ENCODE data around the gene PKDCC.

The PKDCC gene

GRCh38 chr2:42090216-42090615, 42.4 kb downstream of the PKDCC start:
- Mint-ChIP-seq H3K27me3 (ENCODE audit: low read depth) (peaks cover 50% of the 10 kb centered on the region), H3K4me3 (no peak overlapping the region), H3K36me3 (ENCODE audit: low read depth) (no peaks in the 10 kb centered on the region), H3K4me1 (ENCODE audit: low read depth) (peaks cover 6% of the 10 kb centered on the region), H3K9me3 (no peaks in the 10 kb centered on the region), H3K27ac (no peak overlapping the region)
- no peak for DNase-seq (ENCODE audit: low spot score)

- Mint-ChIP-seq H3K27me3 (ENCODE audit: low read depth) (peaks cover 39% of the 10 kb centered on the region), H3K27ac (no peak overlapping the region), H3K36me3 (ENCODE audit: low read depth) (no peaks in the 10 kb centered on the region), H3K4me1 (ENCODE audit: low read depth) (peaks cover 4% of the 10 kb centered on the region), H3K9me3 (no peaks in the 10 kb centered on the region), H3K4me3 (no peak overlapping the region)
- no peak for DNase-seq (ENCODE audit: low spot score)
These were observed 43.9 kb downstream of the PKDCC start for GRCh38 chr2:42091671-42092070.

- peaks cover 3% of the 10 kb centered on the region for H3K4me1 Mint-ChIP-seq (ENCODE audit: low read depth)
- H3K36me3 Mint-ChIP-seq (ENCODE audit: low read depth), result no peaks in the 10 kb centered on the region
- peaks cover 38% of the 10 kb centered on the region for H3K27me3 Mint-ChIP-seq (ENCODE audit: low read depth)
- H3K27ac Mint-ChIP-seq, result no peak overlapping the region
- H3K4me3 Mint-ChIP-seq, result no peak overlapping the region
- no peaks in the 10 kb centered on the region for H3K9me3 Mint-ChIP-seq
- no peak for DNase-seq (ENCODE audit: low spot score)
These were observed 44.5 kb downstream of the PKDCC start for GRCh38 chr2:42092084-42092996.

GRCh38 chr2:42094114-42094513, 46.3 kb downstream of the PKDCC start:
- Mint-ChIP-seq H3K4me3 (no peak overlapping the region), H3K27me3 (ENCODE audit: low read depth) (peaks cover 38% of the 10 kb centered on the region), H3K4me1 (ENCODE audit: low read depth) (peaks cover 17% of the 10 kb centered on the region), H3K9me3 (no peaks in the 10 kb centered on the region), H3K27ac (no peak overlapping the region), H3K36me3 (ENCODE audit: low read depth) (no peaks in the 10 kb centered on the region)
- DNase-seq (ENCODE audit: low spot score), result no peak

GRCh38 chr2:42095923-42096408, 48.1 kb downstream of the PKDCC start:
- peaks cover 8% of the 10 kb centered on the region for H3K9me3 Mint-ChIP-seq
- DNase-seq (ENCODE audit: low spot score), result peak; percentile 36

GRCh38 chr2:42096869-42097591, 49.2 kb downstream of the PKDCC start:
- no peak for DNase-seq (ENCODE audit: low spot score)
- Mint-ChIP-seq H3K9me3 (peaks cover 8% of the 10 kb centered on the region), H3K27ac (no peak overlapping the region), H3K27me3 (ENCODE audit: low read depth) (peaks cover 20% of the 10 kb centered on the region), H3K4me1 (ENCODE audit: low read depth) (peaks cover 37% of the 10 kb centered on the region), H3K4me3 (no peak overlapping the region), H3K36me3 (ENCODE audit: low read depth) (peaks cover 9% of the 10 kb centered on the region)

More at GRCh38 chr2:42095923-42096408, 48.1 kb downstream of the PKDCC start:
- H3K4me3 Mint-ChIP-seq, result no peak overlapping the region
- peaks cover 28% of the 10 kb centered on the region for H3K27me3 Mint-ChIP-seq (ENCODE audit: low read depth)
- peaks cover 9% of the 10 kb centered on the region for H3K36me3 Mint-ChIP-seq (ENCODE audit: low read depth)
- H3K27ac Mint-ChIP-seq, result no peak overlapping the region
- peaks cover 32% of the 10 kb centered on the region for H3K4me1 Mint-ChIP-seq (ENCODE audit: low read depth)

GRCh38 chr2:42098571-42099437, 51.0 kb downstream of the PKDCC start:
- peak overlapping the region; percentile 10 for H3K4me3 Mint-ChIP-seq
- peaks cover 8% of the 10 kb centered on the region for H3K9me3 Mint-ChIP-seq
- H3K4me1 Mint-ChIP-seq (ENCODE audit: low read depth), result peaks cover 50% of the 10 kb centered on the region
- DNase-seq (ENCODE audit: low spot score), result no peak
- peak overlapping the region; percentile 67 for H3K27ac Mint-ChIP-seq
- H3K36me3 Mint-ChIP-seq (ENCODE audit: low read depth), result peaks cover 9% of the 10 kb centered on the region
- H3K27me3 Mint-ChIP-seq (ENCODE audit: low read depth), result peaks cover 6% of the 10 kb centered on the region

- no peak for DNase-seq (ENCODE audit: low spot score)
These were observed 51.8 kb downstream of the PKDCC start for GRCh38 chr2:42099438-42100173.

GRCh38 chr2:42100683-42101205, 52.9 kb downstream of the PKDCC start:
- H3K27ac Mint-ChIP-seq, result peak overlapping the region; percentile 52
- peaks cover 9% of the 10 kb centered on the region for H3K36me3 Mint-ChIP-seq (ENCODE audit: low read depth)
- H3K4me1 Mint-ChIP-seq (ENCODE audit: low read depth), result peaks cover 69% of the 10 kb centered on the region
- H3K9me3 Mint-ChIP-seq, result peaks cover 8% of the 10 kb centered on the region
- no peak for DNase-seq (ENCODE audit: low spot score)
- H3K4me3 Mint-ChIP-seq, result peak overlapping the region; percentile 10
- H3K27me3 Mint-ChIP-seq (ENCODE audit: low read depth), result no peaks in the 10 kb centered on the region

More at GRCh38 chr2:42099438-42100173, 51.8 kb downstream of the PKDCC start:
- peak overlapping the region; percentile 67 for H3K27ac Mint-ChIP-seq
- peaks cover 58% of the 10 kb centered on the region for H3K4me1 Mint-ChIP-seq (ENCODE audit: low read depth)
- no peaks in the 10 kb centered on the region for H3K27me3 Mint-ChIP-seq (ENCODE audit: low read depth)
- peak overlapping the region; percentile 10 for H3K4me3 Mint-ChIP-seq
- peaks cover 9% of the 10 kb centered on the region for H3K36me3 Mint-ChIP-seq (ENCODE audit: low read depth)
- peaks cover 8% of the 10 kb centered on the region for H3K9me3 Mint-ChIP-seq

- no peak for DNase-seq (ENCODE audit: low spot score)
- Mint-ChIP-seq H3K4me3 (peak overlapping the region; percentile 67), H3K36me3 (ENCODE audit: low read depth) (peaks cover 9% of the 10 kb centered on the region), H3K27me3 (ENCODE audit: low read depth) (no peaks in the 10 kb centered on the region), H3K9me3 (peaks cover 8% of the 10 kb centered on the region), H3K4me1 (ENCODE audit: low read depth) (peaks cover 67% of the 10 kb centered on the region), H3K27ac (peak overlapping the region; percentile 92)
These were observed 53.6 kb downstream of the PKDCC start for GRCh38 chr2:42101206-42102023.

- H3K27me3 Mint-ChIP-seq (ENCODE audit: low read depth), result no peaks in the 10 kb centered on the region
- H3K36me3 Mint-ChIP-seq (ENCODE audit: low read depth), result peaks cover 9% of the 10 kb centered on the region
- H3K4me3 Mint-ChIP-seq, result peak overlapping the region; percentile 67
- H3K9me3 Mint-ChIP-seq, result peaks cover 8% of the 10 kb centered on the region
- H3K4me1 Mint-ChIP-seq (ENCODE audit: low read depth), result peaks cover 67% of the 10 kb centered on the region
- H3K27ac Mint-ChIP-seq, result peak overlapping the region; percentile 92
- DNase-seq (ENCODE audit: low spot score), result peak; percentile 85
These were observed 54.3 kb downstream of the PKDCC start for GRCh38 chr2:42102024-42102590.
